Measurements from ENCODE around the gene PRRT1B. TPM values are rescaled to one million over a fixed set of nuclear protein-coding genes. Genes with fewer than 3 reads are reported as not detected.
A peak's percentile ranks its signal among the peaks of the same experiment; 100 is the strongest.

PRRT1B gene
- polyA plus RNA-seq, 1 donor: 2.0 TPM

DNA sequence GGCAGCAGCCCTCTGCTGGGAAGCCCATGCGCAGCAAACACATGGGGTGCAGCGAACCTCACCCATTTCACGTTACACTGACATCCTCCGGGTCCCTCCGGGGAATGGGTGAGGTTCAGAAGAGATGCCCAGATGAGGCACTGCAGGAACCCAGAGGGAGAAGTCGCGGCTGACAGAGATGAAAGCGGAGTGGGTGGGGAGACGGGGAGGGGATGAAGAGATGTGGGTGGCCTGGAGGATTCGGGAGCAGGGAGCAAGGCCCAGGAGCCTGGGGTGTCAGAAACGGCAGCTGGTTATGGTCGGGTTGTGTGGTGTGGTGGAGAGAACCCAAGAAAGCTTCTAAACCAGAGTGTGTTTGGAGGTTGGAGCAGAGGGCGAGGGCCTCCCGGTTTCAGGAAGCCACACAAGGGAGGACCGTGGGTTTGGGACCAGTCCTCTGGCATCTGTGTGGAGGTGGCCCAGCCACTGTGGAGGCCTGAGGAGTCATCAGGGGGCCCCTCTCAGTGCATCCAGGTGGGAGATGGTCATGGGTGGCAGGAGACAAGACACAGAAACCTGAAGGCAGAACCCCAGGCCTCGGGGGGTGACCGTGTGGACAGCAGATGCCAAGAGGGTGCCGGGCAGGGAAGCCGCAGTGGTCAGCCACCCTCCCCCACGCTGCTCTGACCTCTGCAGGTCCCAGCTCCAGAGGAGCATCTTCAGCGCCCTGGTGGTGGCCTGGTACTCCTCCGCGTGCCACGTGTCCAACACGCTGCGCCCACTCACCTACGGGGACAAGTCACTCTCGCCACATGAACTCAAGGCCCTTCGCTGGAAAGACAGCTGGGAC, 22.9 kb upstream of the PRRT1B start:
- no peak for DNase-seq
- no peak overlapping the region for H3K4me3 ChIP-seq (ENCODE audit: low read length)
- no CpG with 5 or more reads among the region's 29 CpGs for WGBS (ENCODE audit: insufficient coverage, low lambda C conversion rate)
- H3K4me1 ChIP-seq (ENCODE audit: control insufficient read depth, insufficient read depth, low read length): no peaks in the 10 kb centered on the region
- H3K36me3 ChIP-seq (ENCODE audit: control insufficient read depth, insufficient read depth, low read length): peaks cover 96% of the 10 kb centered on the region
- no peak overlapping the region for H3K27ac ChIP-seq (ENCODE audit: low read length)
- H3K9me3 ChIP-seq (ENCODE audit: control insufficient read depth, low read depth, low read length): no peaks in the 10 kb centered on the region
- no peaks in the 10 kb centered on the region for H3K27me3 ChIP-seq (ENCODE audit: control insufficient read depth, insufficient read depth, low read length)

GRCh38 chr9:131523086-131523388, 22.3 kb upstream of the PRRT1B start:
- H3K36me3 ChIP-seq (ENCODE audit: control insufficient read depth, insufficient read depth, low read length): peaks cover 96% of the 10 kb centered on the region
- whole genome bisulfite sequencing (ENCODE audit: insufficient coverage, low lambda C conversion rate): no CpG with 5 or more reads among the region's 9 CpGs
- no peak overlapping the region for H3K27ac ChIP-seq (ENCODE audit: low read length)
- DNase-seq: no peak
- no peaks in the 10 kb centered on the region for H3K27me3 ChIP-seq (ENCODE audit: control insufficient read depth, insufficient read depth, low read length)
- H3K9me3 ChIP-seq (ENCODE audit: control insufficient read depth, low read depth, low read length): no peaks in the 10 kb centered on the region
- H3K4me1 ChIP-seq (ENCODE audit: control insufficient read depth, insufficient read depth, low read length): no peaks in the 10 kb centered on the region
- no peak overlapping the region for H3K4me3 ChIP-seq (ENCODE audit: low read length)

DNA sequence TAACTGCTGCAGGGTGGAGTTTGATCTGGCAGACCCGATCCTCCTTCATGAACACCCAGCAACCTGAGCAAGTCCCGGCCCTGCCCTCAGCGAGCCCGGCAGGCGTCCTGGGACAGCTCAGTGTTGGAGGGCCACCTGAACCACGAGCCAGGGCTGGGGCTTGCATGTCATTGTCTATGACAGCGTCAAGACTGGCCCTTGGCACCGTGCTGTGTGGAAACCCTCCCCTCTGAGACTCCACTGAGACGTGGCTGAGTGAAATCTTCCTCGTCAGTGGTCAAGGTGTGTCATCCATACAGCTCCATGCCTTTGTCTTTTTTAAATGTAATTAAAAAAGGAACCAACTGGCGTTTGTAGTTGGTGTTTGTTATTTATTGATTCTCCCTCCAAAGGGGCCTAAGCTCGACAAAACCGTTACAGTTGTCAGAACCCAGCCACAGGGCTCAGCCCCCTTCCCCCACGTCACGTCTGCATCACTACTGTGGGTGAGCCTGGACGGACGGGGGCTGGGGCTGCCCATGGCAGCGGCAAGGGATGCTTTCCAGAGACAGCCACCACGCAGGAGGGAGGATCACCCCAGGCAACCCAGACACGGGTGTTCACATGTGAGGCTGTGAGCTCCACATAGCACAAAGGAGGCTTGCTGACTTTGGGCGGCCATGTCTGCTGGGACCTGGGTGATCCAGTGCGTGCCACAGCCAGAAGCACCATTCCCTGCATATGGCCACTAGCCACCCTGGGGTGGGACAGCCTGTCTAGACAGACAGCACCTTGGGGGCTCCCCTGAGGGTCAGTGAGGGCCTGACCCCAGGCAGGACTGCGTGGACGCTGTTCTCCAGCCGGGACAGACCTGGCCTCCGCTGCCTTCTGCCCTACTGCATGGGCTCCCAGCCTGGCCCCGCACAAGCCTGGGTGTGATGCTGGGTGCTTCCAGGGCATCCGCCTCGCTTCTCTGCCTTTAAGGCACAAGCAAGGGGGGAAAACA, 21.6 kb upstream of the PRRT1B start:
- H3K27ac ChIP-seq (ENCODE audit: low read length): no peak overlapping the region
- no peak overlapping the region for H3K4me3 ChIP-seq (ENCODE audit: low read length)
- DNase-seq: no peak
- no peaks in the 10 kb centered on the region for H3K27me3 ChIP-seq (ENCODE audit: control insufficient read depth, insufficient read depth, low read length)
- H3K36me3 ChIP-seq (ENCODE audit: control insufficient read depth, insufficient read depth, low read length): peaks cover 96% of the 10 kb centered on the region
- WGBS (ENCODE audit: insufficient coverage, low lambda C conversion rate): no CpG with 5 or more reads among the region's 29 CpGs
- no peaks in the 10 kb centered on the region for H3K9me3 ChIP-seq (ENCODE audit: control insufficient read depth, low read depth, low read length)
- no peaks in the 10 kb centered on the region for H3K4me1 ChIP-seq (ENCODE audit: control insufficient read depth, insufficient read depth, low read length)

- DNase-seq: no peak
- Histone ChIP-seq H3K4me1 (ENCODE audit: control insufficient read depth, insufficient read depth, low read length) (peaks cover 7% of the 10 kb centered on the region), H3K27ac (ENCODE audit: low read length) (no peak overlapping the region), H3K36me3 (ENCODE audit: control insufficient read depth, insufficient read depth, low read length) (peaks cover 96% of the 10 kb centered on the region), H3K27me3 (ENCODE audit: control insufficient read depth, insufficient read depth, low read length) (no peaks in the 10 kb centered on the region), H3K4me3 (ENCODE audit: low read length) (no peak overlapping the region), H3K9me3 (ENCODE audit: control insufficient read depth, low read depth, low read length) (no peaks in the 10 kb centered on the region)
- WGBS (ENCODE audit: insufficient coverage, low lambda C conversion rate): no CpG with 5 or more reads among the region's 23 CpGs
Measured at GRCh38 chr9:131524665-131525315, 20.5 kb upstream of the PRRT1B start.

DNA sequence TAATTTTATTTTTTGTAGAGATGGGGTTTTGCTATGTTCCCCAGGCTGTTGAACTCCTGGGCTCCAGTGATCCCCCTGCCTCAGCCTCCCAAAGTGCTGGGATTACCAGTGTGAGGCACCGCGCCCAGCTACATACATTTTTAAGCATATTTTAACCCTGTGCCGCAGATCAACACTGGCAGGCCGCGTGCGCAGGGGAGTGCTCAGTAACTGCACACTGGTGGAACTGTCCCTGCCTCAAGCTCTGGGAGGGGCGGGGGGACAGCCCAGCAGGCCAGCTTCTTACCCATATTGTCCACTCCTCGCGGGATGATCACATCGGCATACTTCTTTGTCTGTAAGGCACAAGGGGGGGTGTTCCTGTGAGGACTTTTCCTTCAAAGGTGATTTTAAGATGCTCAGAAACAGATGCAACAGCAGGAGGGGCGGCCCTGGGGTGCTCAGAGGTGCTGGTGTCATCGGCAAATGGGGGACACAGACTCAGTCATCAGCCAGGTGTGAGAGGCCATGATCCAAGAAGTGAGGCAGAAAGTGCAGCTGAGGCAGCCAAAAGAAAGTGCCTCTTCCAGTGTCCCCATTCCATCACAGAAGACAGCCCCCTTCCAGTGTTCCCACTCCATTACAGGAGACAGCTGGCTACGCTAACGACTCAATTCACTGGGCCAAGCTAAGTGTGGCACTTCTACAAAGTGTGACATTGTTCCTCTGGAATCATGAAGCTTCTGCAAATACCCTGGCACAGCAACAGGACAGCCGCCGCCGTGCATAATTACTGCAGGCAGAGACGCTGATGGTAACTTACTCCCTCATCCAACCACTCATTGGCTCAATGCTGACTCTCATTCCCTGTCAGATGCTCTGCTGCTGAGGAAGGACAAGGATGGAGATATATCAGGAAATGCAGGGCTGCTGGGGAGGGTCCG, 19.4 kb upstream of the PRRT1B start:
- no peak overlapping the region for H3K4me3 ChIP-seq (ENCODE audit: low read length)
- no peaks in the 10 kb centered on the region for H3K9me3 ChIP-seq (ENCODE audit: control insufficient read depth, low read depth, low read length)
- no peaks in the 10 kb centered on the region for H3K27me3 ChIP-seq (ENCODE audit: control insufficient read depth, insufficient read depth, low read length)
- H3K27ac ChIP-seq (ENCODE audit: low read length): no peak overlapping the region
- peaks cover 11% of the 10 kb centered on the region for H3K4me1 ChIP-seq (ENCODE audit: control insufficient read depth, insufficient read depth, low read length)
- DNase-seq: no peak
- H3K36me3 ChIP-seq (ENCODE audit: control insufficient read depth, insufficient read depth, low read length): peaks cover 88% of the 10 kb centered on the region
- WGBS (ENCODE audit: insufficient coverage, low lambda C conversion rate): no CpG with 5 or more reads among the region's 19 CpGs

- Histone ChIP-seq H3K4me3 (ENCODE audit: low read length) (no peak overlapping the region), H3K36me3 (ENCODE audit: control insufficient read depth, insufficient read depth, low read length) (peaks cover 66% of the 10 kb centered on the region), H3K27me3 (ENCODE audit: control insufficient read depth, insufficient read depth, low read length) (no peaks in the 10 kb centered on the region), H3K27ac (ENCODE audit: low read length) (no peak overlapping the region), H3K4me1 (ENCODE audit: control insufficient read depth, insufficient read depth, low read length) (peaks cover 11% of the 10 kb centered on the region), H3K9me3 (ENCODE audit: control insufficient read depth, low read depth, low read length) (no peaks in the 10 kb centered on the region)
- no peak for DNase-seq
- no CpG with 5 or more reads among the region's 7 CpGs for WGBS (ENCODE audit: insufficient coverage, low lambda C conversion rate)
Measured at GRCh38 chr9:131528186-131528585, 17.1 kb upstream of the PRRT1B start.

- DNase-seq: no peak
- Histone ChIP-seq H3K36me3 (ENCODE audit: control insufficient read depth, insufficient read depth, low read length) (peaks cover 57% of the 10 kb centered on the region), H3K27me3 (ENCODE audit: control insufficient read depth, insufficient read depth, low read length) (no peaks in the 10 kb centered on the region), H3K9me3 (ENCODE audit: control insufficient read depth, low read depth, low read length) (no peaks in the 10 kb centered on the region), H3K27ac (ENCODE audit: low read length) (no peak overlapping the region), H3K4me3 (ENCODE audit: low read length) (no peak overlapping the region), H3K4me1 (ENCODE audit: control insufficient read depth, insufficient read depth, low read length) (peaks cover 11% of the 10 kb centered on the region)
- WGBS (ENCODE audit: insufficient coverage, low lambda C conversion rate): no CpG with 5 or more reads among the region's 35 CpGs
Measured at GRCh38 chr9:131528886-131529505, 16.3 kb upstream of the PRRT1B start.

- Histone ChIP-seq H3K36me3 (ENCODE audit: control insufficient read depth, insufficient read depth, low read length) (peaks cover 49% of the 10 kb centered on the region), H3K27me3 (ENCODE audit: control insufficient read depth, insufficient read depth, low read length) (no peaks in the 10 kb centered on the region), H3K4me1 (ENCODE audit: control insufficient read depth, insufficient read depth, low read length) (peaks cover 11% of the 10 kb centered on the region), H3K27ac (ENCODE audit: low read length) (peak overlapping the region; percentile 27), H3K9me3 (ENCODE audit: control insufficient read depth, low read depth, low read length) (no peaks in the 10 kb centered on the region), H3K4me3 (ENCODE audit: low read length) (peak overlapping the region; percentile 80)
- DNase-seq: peak; percentile 69 to 78
- no CpG with 5 or more reads among the region's 24 CpGs for WGBS (ENCODE audit: insufficient coverage, low lambda C conversion rate)
Measured at GRCh38 chr9:131529597-131530545, 15.5 kb upstream of the PRRT1B start.

GRCh38 chr9:131530546-131530919, 14.8 kb upstream of the PRRT1B start:
- Histone ChIP-seq H3K27ac (ENCODE audit: low read length) (peak overlapping the region; percentile 27), H3K4me3 (ENCODE audit: low read length) (peak overlapping the region; percentile 80), H3K9me3 (ENCODE audit: control insufficient read depth, low read depth, low read length) (no peaks in the 10 kb centered on the region), H3K27me3 (ENCODE audit: control insufficient read depth, insufficient read depth, low read length) (no peaks in the 10 kb centered on the region), H3K4me1 (ENCODE audit: control insufficient read depth, insufficient read depth, low read length) (peaks cover 11% of the 10 kb centered on the region), H3K36me3 (ENCODE audit: control insufficient read depth, insufficient read depth, low read length) (peaks cover 43% of the 10 kb centered on the region)
- WGBS (ENCODE audit: insufficient coverage, low lambda C conversion rate): no CpG with 5 or more reads among the region's 29 CpGs
- DNase-seq: peak; percentile 33 to 55

All from large intestine (tissue), 3 donors.